Activated naive CD4-positive, alpha-beta T cell treated with anti-CD3 and anti-CD28 coated beads, Interleukin-2, amount 50 U/mL, for 24 hours (primary cell): ENCODE data around the gene TSEN54.

ENCODE experiments used
- H3K27ac Mint-ChIP-seq: one replicate; pipeline ENCODE4 v1.8.0; 2021; ENCODE audit warnings: mild to moderate bottlenecking, mixed read lengths
- H3K27me3 Mint-ChIP-seq: one replicate; pipeline ENCODE4 v1.8.0; 2021; ENCODE audit warnings: mixed read lengths
- H3K36me3 Mint-ChIP-seq: one replicate; pipeline ENCODE4 v1.8.0; 2021; ENCODE audit warnings: mixed read lengths
- H3K4me1 Mint-ChIP-seq: one replicate; pipeline ENCODE4 v1.8.0; 2021; ENCODE audit warnings: mixed read lengths
- H3K4me3 Mint-ChIP-seq: one replicate; pipeline ENCODE4 v1.8.0; 2021; ENCODE audit warnings: mild to moderate bottlenecking, mixed read lengths
- H3K9me3 Mint-ChIP-seq: one replicate; pipeline ENCODE4 v1.8.0; 2021; ENCODE audit warnings: mixed read lengths

The TSEN54 gene

DNA sequence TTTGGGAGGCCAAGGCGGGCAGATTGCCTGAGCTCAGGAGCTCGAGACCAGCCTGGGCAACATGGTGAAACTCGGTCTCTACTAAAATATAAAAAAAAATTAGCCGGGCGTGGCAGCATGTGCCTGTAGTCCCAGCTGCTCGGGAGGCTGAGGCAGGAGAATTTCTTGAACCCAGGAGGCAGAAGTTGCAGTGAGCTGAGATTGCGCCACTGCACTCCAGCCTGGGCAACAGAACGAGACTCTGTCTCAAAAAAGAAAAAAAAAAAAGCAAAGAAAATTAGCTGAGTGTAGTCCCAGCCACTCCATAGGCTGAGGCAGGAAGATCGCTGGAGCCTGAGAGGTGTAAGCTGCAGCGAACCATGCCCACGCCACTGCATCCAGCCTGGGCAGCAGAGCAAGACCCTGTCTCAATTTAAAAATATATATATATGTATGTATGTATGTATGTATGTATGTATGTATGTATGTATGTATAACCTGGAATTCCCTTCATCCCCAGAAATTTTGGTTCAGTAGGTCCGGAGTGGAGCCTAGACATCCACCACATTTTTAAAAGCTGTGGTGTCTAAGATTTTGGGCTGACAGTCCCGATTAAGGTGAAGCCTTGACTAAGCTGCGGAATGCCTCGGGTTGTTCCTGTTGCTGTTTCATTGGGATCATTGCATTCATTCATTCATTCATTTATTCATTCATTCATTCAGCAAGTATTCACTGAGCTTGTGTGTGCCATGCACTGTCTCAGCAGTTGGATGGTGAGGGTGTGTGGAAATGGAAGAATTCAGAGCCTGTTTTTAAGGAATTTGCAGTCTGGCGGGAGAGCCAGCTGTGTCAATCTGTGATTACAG, 34.0 kb upstream of the TSEN54 start:
- H3K4me3 Mint-ChIP-seq: no peak overlapping the region
- no peaks in the 10 kb centered on the region for H3K27me3 Mint-ChIP-seq
- H3K27ac Mint-ChIP-seq: no peak overlapping the region

DNA sequence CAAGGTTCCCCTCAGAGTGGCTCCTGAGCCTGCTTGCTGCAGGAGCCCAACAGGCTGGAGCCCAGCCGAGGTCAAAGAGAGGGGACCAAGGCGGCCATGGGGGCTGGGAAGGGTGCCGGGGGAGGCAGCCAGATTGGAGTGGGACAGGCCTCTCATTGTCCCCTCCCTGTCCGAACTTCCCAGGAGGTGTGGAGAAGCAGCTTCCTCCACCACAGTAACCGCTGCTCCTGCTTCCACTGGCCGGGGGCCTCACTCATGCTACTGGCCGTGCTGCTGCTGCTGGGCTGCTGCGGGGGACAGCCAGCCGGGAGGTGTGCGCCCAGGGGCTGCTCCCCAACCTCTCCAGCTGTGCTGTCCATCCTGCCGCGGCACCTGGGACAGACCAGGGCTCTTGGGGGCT, 30.6 kb upstream of the TSEN54 start:
- Mint-ChIP-seq H3K36me3 (peaks cover 2% of the 10 kb centered on the region), H3K4me3 (no peak overlapping the region), H3K9me3 (no peaks in the 10 kb centered on the region), H3K27ac (no peak overlapping the region), H3K4me1 (peaks cover 35% of the 10 kb centered on the region), H3K27me3 (no peaks in the 10 kb centered on the region)

More for the DNA sequence above, 34.0 kb upstream of the TSEN54 start:
- H3K9me3 Mint-ChIP-seq: no peaks in the 10 kb centered on the region
- peaks cover 3% of the 10 kb centered on the region for H3K36me3 Mint-ChIP-seq
- H3K4me1 Mint-ChIP-seq: peaks cover 22% of the 10 kb centered on the region

DNA sequence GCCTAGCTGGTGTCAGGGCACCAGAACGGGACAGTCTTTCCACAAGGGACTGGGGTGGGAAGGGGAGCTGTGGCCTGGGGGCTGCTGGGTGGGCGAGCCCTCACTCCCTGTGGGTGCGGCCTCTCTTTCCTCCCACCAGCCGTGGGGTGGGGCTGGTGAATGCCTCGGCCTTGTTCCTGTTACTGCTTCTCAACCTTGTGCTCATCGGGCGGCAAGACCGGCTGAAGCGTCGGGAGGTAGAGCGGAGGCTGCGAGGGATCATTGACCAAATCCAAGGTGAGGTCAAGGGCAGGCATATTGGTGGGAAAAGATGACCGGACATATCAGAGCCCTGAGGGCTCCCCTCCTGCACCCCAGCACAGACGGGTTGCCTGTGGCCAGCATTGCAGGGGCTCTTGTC, 30.2 kb upstream of the TSEN54 start:
- H3K27ac Mint-ChIP-seq: peak overlapping the region; percentile 76
- no peak overlapping the region for H3K4me3 Mint-ChIP-seq
- no peaks in the 10 kb centered on the region for H3K9me3 Mint-ChIP-seq
- peaks cover 2% of the 10 kb centered on the region for H3K36me3 Mint-ChIP-seq
- peaks cover 35% of the 10 kb centered on the region for H3K4me1 Mint-ChIP-seq
- H3K27me3 Mint-ChIP-seq: no peaks in the 10 kb centered on the region

DNA sequence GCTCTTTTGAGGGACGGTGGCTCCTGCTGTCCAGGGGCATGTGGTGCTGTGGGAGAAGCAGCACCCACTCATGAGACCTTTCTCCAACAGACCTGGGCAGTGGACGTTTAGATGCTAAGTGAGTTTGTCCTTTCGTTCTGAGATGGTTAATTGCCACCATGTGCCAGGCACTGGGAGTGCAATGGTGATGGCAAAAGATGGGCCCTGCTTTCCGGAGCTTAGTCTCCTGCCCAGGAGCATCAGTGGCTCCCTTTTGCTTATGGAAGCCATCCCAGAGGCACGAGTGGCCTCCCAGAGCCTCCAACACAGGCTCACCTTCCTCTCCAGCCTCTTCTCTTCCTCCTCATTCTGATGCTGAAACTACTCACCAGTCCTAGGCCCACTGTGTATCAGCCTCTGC, 29.4 kb upstream of the TSEN54 start:
- Mint-ChIP-seq H3K9me3 (no peaks in the 10 kb centered on the region), H3K4me1 (peaks cover 35% of the 10 kb centered on the region), H3K27ac (peak overlapping the region; percentile 89), H3K36me3 (peaks cover 3% of the 10 kb centered on the region), H3K4me3 (peak overlapping the region; percentile 61), H3K27me3 (no peaks in the 10 kb centered on the region)

DNA sequence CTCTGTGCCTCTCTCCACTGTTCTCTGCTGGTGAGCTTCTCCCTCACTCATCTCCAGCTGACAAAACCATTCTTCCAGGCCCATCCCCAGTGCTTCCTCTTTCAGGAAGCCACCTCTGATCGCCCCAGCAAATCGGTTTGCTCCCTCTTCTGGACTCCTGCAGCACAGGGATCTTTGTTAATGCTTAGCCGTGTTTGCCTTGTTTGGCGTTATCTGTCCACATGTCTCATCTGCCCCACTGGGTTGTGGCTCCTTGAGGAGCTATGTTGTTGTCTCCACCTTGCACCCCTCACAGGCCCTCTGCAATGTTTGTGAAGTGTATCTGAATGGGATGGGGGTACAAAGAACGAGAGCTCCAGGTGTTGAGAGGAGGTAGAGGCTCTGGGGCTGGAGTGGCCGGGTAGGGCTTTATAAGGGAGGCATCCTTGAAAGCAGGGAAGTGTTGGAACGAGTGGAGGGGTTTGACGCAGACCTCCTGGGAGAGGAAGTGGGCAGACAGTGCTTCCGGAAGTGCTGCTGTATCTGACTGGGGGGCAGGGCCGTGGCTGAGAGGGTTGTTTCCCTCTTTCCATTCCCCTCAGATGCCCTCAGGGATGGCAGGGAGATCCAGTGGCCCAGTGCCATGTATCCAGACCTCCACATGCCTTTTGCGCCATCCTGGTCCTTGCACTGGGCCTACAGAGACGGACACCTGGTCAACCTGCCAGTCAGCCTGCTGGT, 28.8 kb upstream of the TSEN54 start:
- peak overlapping the region; percentile 89 for H3K27ac Mint-ChIP-seq
- peaks cover 35% of the 10 kb centered on the region for H3K4me1 Mint-ChIP-seq
- H3K36me3 Mint-ChIP-seq: peaks cover 3% of the 10 kb centered on the region
- no peaks in the 10 kb centered on the region for H3K27me3 Mint-ChIP-seq
- no peaks in the 10 kb centered on the region for H3K9me3 Mint-ChIP-seq
- peak overlapping the region; percentile 61 for H3K4me3 Mint-ChIP-seq

DNA sequence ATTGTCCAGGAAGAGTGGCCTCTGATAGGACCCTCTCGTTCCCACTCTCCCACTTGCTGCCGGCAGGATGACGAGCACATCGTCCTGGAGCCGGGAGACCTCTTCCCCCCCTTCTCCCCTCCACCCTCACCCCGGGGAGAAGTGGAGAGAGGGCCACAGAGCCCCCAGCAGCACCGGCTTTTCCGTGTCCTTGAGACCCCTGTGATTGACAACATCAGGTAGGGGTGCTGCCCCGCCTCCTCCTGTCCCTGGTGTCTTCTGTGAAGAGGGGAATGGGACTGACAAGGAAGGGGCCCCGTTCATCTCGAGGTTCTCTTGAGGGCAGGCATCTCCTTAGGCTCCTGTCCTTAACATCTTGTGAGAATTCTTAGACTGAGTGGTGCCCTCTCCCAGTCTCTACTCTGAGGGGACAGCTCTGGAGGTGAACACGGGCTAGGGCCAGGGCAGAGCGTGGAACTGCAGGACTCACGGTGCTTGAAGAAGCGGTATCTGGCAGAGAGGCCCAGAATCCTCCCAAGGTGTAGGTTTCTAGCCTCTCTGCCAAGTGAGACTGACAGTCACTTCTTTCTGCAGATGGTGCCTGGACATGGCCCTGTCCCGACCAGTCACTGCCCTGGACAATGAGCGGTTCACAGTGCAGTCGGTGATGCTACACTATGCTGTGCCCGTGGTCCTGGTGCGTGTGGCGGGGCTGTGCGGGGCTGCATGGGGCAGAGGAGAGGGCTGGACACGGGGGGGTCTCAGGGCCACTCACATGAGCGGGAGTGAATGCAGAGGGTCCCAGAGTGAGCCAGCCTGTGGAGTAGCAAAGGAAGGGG, 27.4 kb upstream of the TSEN54 start:
- H3K9me3 Mint-ChIP-seq: no peaks in the 10 kb centered on the region
- peak overlapping the region; percentile 59 for H3K27ac Mint-ChIP-seq
- H3K4me1 Mint-ChIP-seq: peaks cover 30% of the 10 kb centered on the region
- no peak overlapping the region for H3K4me3 Mint-ChIP-seq
- no peaks in the 10 kb centered on the region for H3K27me3 Mint-ChIP-seq
- H3K36me3 Mint-ChIP-seq: peaks cover 3% of the 10 kb centered on the region

DNA sequence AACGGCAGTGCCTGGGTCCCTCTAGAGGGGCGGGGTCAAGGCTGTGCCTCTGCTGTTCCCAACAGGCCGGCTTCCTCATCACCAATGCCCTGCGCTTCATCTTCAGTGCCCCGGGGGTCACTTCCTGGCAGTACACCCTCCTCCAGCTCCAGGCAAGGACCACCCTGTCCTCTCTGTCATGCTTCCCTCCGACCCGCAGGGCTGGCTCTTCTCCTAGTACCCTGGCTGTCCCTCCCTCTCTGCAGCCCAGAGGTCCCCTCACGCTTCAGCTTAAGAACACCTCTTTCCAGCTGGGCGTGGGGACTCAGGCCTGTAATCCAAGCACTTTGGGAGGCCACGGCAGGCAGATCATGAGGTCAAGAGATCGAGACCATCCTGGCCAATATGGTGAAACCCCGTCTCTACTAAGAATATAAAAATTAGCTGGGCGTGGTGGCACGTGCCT, 26.8 kb upstream of the TSEN54 start:
- Mint-ChIP-seq H3K4me1 (peaks cover 30% of the 10 kb centered on the region), H3K27ac (no peak overlapping the region), H3K4me3 (no peak overlapping the region), H3K36me3 (peaks cover 3% of the 10 kb centered on the region), H3K27me3 (no peaks in the 10 kb centered on the region), H3K9me3 (no peaks in the 10 kb centered on the region)

DNA sequence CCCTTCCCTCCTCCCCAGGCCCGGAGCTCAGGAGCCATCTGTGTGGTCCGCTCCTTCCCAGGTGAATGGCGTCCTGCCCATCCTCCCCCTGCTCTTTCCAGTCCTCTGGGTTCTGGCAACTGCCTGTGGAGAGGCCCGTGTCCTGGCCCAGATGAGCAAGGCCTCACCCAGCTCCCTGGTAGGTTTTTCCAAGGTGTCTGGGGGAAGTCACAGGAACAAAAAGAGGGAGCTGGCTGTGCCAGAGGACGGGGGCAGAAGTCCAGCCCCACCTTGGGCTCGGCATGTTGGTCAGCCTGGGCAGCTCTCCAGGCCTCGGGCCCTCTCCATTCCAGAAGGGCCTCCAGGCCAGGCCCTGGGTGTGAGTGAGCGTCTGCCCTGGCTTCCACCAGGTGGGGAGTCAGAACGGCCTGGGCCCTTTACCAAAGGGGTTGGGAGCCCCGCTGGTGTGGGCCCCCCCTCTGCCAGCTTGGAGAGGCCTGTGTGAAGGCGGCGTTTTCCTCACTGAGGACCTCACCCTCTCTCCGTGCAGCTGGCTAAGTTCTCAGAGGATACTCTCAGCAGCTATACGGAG, 26.1 kb upstream of the TSEN54 start:
- Mint-ChIP-seq H3K27ac (no peak overlapping the region), H3K4me1 (peaks cover 26% of the 10 kb centered on the region), H3K27me3 (no peaks in the 10 kb centered on the region), H3K9me3 (no peaks in the 10 kb centered on the region), H3K36me3 (peaks cover 3% of the 10 kb centered on the region), H3K4me3 (no peak overlapping the region)

DNA sequence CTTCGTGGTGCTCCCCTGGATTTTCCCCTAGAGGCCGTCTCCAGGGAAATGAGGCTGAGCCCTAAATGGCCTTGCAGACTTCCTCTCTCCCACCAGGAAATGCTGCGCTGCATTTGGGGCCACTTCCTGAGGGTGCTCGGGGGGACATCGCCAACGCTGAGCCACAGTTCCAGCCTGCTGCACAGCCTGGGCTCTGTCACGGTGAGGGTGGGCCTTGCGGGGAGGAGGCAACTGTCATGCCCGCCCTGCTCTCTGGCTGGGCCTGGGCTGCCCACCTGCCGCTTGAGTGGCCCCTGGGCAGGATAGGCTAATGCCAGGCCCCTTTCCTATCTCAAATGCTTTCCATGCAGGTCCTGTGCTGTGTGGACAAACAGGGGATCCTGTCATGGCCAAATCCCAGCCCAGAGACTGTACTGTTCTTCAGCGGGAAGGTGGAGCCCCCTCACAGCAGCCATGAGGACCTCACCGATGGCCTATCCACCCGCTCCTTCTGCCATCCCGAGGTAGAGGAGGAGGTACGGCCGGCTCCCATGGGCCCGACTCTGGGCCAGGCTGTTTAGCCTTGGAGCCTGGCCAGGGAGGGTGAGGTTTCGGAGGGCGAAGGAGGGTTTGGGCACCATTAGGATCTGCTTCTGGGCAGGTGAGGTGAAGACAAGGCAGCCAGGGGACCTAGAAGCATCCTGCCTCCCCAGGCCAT, 25.2 kb upstream of the TSEN54 start:
- H3K27me3 Mint-ChIP-seq: no peaks in the 10 kb centered on the region
- peaks cover 3% of the 10 kb centered on the region for H3K36me3 Mint-ChIP-seq
- H3K4me3 Mint-ChIP-seq: no peak overlapping the region
- no peak overlapping the region for H3K27ac Mint-ChIP-seq
- no peaks in the 10 kb centered on the region for H3K9me3 Mint-ChIP-seq
- H3K4me1 Mint-ChIP-seq: peaks cover 25% of the 10 kb centered on the region

DNA sequence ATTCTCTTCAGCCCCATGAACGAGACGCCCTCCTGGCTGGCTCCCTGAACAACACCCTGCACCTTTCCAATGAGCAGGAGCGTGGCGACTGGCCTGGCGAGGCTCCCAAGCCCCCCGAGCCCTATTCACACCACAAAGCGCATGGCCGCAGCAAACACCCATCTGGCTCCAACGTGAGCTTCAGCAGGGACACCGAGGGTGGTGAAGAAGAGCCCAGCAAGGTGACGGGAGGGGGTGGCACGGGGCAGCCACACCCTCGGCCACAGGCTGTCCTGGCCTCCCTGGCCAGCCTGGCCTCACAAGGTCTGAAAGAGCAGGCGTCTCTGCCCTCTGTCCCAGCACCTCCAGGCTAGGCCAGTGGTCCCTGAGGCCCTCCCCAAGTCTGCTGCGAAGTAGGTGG, 24.6 kb upstream of the TSEN54 start:
- H3K36me3 Mint-ChIP-seq: peaks cover 3% of the 10 kb centered on the region
- H3K4me1 Mint-ChIP-seq: peaks cover 19% of the 10 kb centered on the region
- H3K27me3 Mint-ChIP-seq: no peaks in the 10 kb centered on the region
- H3K4me3 Mint-ChIP-seq: no peak overlapping the region
- H3K27ac Mint-ChIP-seq: no peak overlapping the region
- H3K9me3 Mint-ChIP-seq: no peaks in the 10 kb centered on the region

DNA sequence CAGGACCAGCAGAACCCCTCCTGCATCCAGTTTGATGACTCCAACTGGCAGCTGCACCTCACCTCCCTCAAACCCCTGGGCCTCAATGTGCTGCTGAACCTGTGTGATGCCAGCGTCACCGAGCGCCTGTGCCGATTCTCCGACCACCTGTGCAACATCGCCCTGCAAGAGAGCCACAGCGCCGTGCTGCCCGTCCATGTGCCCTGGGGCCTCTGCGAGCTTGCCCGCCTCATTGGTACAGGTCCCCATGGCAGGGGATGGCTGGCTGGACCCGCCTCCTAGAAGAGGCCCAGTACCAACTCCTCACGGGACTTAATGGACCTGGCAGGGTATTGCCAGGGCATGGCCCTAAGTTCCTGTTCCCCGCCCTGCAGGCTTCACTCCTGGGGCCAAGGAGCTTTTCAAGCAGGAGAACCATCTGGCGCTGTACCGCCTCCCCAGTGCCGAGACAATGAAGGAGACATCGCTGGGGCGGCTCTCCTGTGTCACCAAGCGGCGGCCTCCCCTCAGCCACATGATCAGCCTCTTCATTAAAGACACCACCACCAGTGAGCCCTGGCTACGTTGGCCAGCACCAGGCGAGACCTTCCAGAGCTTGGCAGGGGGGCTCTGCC, 23.7 kb upstream of the TSEN54 start:
- Mint-ChIP-seq H3K4me3 (no peak overlapping the region), H3K36me3 (peaks cover 2% of the 10 kb centered on the region), H3K27me3 (no peaks in the 10 kb centered on the region), H3K9me3 (no peaks in the 10 kb centered on the region), H3K4me1 (peaks cover 12% of the 10 kb centered on the region), H3K27ac (no peak overlapping the region)

DNA sequence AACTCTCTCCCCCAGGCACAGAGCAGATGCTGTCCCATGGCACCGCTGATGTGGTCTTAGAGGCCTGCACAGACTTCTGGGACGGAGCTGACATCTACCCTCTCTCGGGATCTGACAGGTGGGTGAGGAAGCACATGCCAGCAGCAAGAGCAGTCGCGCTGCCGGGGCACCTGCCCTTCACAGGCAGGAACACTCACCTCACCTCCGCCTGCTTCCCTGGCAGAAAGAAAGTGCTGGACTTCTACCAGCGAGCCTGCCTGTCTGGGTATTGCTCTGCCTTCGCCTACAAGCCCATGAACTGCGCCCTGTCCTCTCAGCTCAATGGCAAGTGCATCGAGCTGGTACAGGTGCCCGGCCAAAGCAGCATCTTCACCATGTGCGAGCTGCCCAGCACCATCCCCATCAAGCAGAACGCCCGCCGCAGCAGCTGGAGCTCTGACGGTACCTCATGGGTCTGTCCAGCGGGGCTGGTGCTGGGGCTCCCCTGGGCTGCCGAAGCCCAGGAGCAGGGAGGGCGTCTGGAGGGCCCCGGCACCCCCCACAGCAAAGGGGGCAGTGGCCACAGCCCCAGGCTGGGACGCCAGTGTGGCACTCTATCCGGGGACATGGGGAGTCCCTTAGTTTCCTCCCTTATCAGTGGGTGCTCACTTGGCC, 22.7 kb upstream of the TSEN54 start:
- Mint-ChIP-seq H3K27ac (no peak overlapping the region), H3K4me1 (peaks cover 3% of the 10 kb centered on the region), H3K9me3 (no peaks in the 10 kb centered on the region), H3K36me3 (peaks cover 2% of the 10 kb centered on the region), H3K27me3 (no peaks in the 10 kb centered on the region), H3K4me3 (no peak overlapping the region)

DNA sequence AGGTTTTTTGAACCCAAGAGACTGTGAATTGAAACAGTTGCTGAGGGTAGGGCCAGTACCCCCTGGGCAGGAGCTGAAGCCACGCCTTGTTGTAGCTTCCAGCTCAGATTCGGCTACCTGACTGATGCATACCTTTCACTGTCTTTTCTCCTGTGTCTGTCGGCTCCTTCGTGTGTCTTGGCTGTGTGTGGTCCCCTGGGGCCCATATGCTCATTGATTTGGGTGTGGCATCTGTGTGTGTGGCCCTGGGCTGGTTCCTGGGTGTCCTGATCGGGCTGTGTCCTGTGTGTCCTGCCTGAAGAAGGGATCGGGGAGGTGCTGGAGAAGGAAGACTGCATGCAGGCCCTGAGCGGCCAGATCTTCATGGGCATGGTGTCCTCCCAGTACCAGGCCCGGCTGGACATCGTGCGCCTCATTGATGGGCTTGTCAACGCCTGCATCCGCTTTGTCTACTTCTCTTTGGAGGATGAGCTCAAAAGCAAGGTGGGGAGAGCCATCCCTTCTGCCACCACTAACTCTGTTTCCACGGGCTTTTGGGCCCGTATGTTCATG, 21.9 kb upstream of the TSEN54 start:
- Mint-ChIP-seq H3K4me3 (no peak overlapping the region), H3K27ac (no peak overlapping the region), H3K27me3 (no peaks in the 10 kb centered on the region), H3K9me3 (no peaks in the 10 kb centered on the region), H3K36me3 (peaks cover 2% of the 10 kb centered on the region), H3K4me1 (peaks cover 3% of the 10 kb centered on the region)

DNA sequence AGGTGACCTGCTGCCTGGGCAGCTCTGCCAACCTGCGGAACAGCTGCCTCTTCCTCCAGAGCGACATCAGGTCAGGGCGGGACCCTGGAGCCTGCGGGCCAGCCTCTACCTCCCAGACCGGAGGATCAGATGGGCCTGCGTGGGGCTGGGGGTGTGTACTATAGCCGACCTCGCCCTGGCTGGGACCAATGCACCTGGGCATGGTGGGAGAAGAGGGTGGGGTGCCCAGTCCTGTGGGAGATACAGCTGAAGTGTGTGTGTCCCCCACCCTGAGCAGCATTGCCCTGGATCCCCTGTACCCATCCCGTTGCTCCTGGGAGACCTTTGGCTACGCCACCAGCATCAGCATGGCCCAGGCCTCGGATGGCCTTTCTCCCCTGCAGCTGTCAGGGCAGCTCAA, 20.3 kb upstream of the TSEN54 start:
- Mint-ChIP-seq H3K4me1 (peaks cover 3% of the 10 kb centered on the region), H3K36me3 (peaks cover 2% of the 10 kb centered on the region)

More for the DNA sequence above, 20.3 kb upstream of the TSEN54 start:
- Mint-ChIP-seq H3K4me3 (no peak overlapping the region), H3K27ac (no peak overlapping the region), H3K27me3 (no peaks in the 10 kb centered on the region), H3K9me3 (no peaks in the 10 kb centered on the region)
